Naive thymus-derived CD4-positive, alpha-beta T cell (primary cell): ENCODE results near the gene COL2A1. TPM values are rescaled to one million over a fixed set of nuclear protein-coding genes. Genes with fewer than 3 reads are reported as not detected.
A peak's percentile ranks its signal among the peaks of the same experiment; 100 is the strongest.

Source experiments
- ATAC-seq: fragments of 150-1000 bp; cut with Tn5 transposase; 2 replicates; pipeline ENCODE4 v1.10.0; 2021; ENCODE audit warnings: mild to moderate bottlenecking, moderate library complexity
- CTCF ChIA-PET: fragments of 350-600 bp; sonication (Branson Sonifier 250); formaldehyde crosslinking; loops from one replicate; lab custom pipeline; 2021; ENCODE audit warnings: antibody characterized with exemption; lab: Charles Lee
- POLR2A ChIA-PET: fragments of 350-600 bp; sonication (Branson Sonifier 250); formaldehyde crosslinking; loops from one replicate; lab custom pipeline; 2021; ENCODE audit warnings: antibody characterized with exemption, inconsistent platforms; lab: Charles Lee
- DNase-seq, 9 donors: peaks; one replicate each; pipeline versions ENCODE4 v3.0.0 to v3.0.0-alpha.2; 2020 to 2022; ENCODE audit warnings: mixed read lengths in 1 of 9
- H3K27ac ChIP-seq: one replicate; pipeline ENCODE4 v1.7.0; 2013; ENCODE audit warnings: mild to moderate bottlenecking, low read depth, low read length, moderate library complexity
- H3K27me3 ChIP-seq, 2 donors: one replicate each; pipeline ENCODE4 v1.7.0; 2013; ENCODE audit warnings: low read length in 2 of 2, mild to moderate bottlenecking in 2 of 2, moderate library complexity in 2 of 2; ENCODE audit not compliant: control insufficient read depth in 2 of 2, insufficient read depth in 2 of 2
- H3K36me3 ChIP-seq, 3 experiments: 1 replicate in 2 of 3; 2 replicates in 1 of 3; pipeline ENCODE4 v1.7.0; 2013; ENCODE audit warnings: low read length in 3 of 3, mild to moderate bottlenecking in 3 of 3, moderate library complexity in 1 of 3; ENCODE audit not compliant: insufficient read depth in 3 of 3, control insufficient read depth in 2 of 3
- H3K4me1 ChIP-seq, 2 donors: one replicate each; pipeline ENCODE4 v1.7.0; 2013; ENCODE audit warnings: low read length in 2 of 2, mild to moderate bottlenecking in 2 of 2, moderate library complexity in 1 of 2; ENCODE audit not compliant: control insufficient read depth in 2 of 2, insufficient read depth in 2 of 2
- H3K4me3 ChIP-seq: 2 replicates; pipeline ENCODE4 v1.7.0; 2013; ENCODE audit warnings: mild to moderate bottlenecking, low read length
- H3K9me3 ChIP-seq, 3 experiments: 1 replicate in 2 of 3; 2 replicates in 1 of 3; pipeline ENCODE4 v1.7.0; 2013; ENCODE audit warnings: low read length in 3 of 3; ENCODE audit not compliant: control insufficient read depth in 2 of 3
- H3K27ac Mint-ChIP-seq, 9 donors: one replicate each; pipeline ENCODE4 v1.8.0; 2020 to 2022; ENCODE audit warnings: mixed read lengths in 9 of 9, mild to moderate bottlenecking in 8 of 9, moderate library complexity in 5 of 9, inconsistent platforms in 2 of 9
- H3K27me3 Mint-ChIP-seq, 5 donors: one replicate each; pipeline ENCODE4 v1.8.0; 2021 to 2022; ENCODE audit warnings: mixed read lengths in 5 of 5, mild to moderate bottlenecking in 1 of 5
- H3K36me3 Mint-ChIP-seq, 5 donors: one replicate each; pipeline ENCODE4 v1.8.0; 2020 to 2022; ENCODE audit warnings: mixed read lengths in 5 of 5, mild to moderate bottlenecking in 3 of 5, inconsistent platforms in 1 of 5
- H3K4me1 Mint-ChIP-seq, 7 donors: one replicate each; pipeline ENCODE4 v1.8.0; 2020 to 2022; ENCODE audit warnings: mixed read lengths in 7 of 7, mild to moderate bottlenecking in 3 of 7, inconsistent platforms in 1 of 7
- H3K4me3 Mint-ChIP-seq, 10 donors: one replicate each; pipeline ENCODE4 v1.8.0; 2020 to 2022; ENCODE audit warnings: mild to moderate bottlenecking in 10 of 10, mixed read lengths in 10 of 10, moderate library complexity in 6 of 10, inconsistent platforms in 2 of 10
- H3K9me3 Mint-ChIP-seq, 11 donors: one replicate each; pipeline ENCODE4 v1.8.0; 2020 to 2022; ENCODE audit warnings: mixed read lengths in 11 of 11, mild to moderate bottlenecking in 4 of 11, inconsistent platforms in 1 of 11, moderate library complexity in 1 of 11
- intact Hi-C, 2 donors: fragments of 100-400 bp; cut with micrococcal nuclease; formaldehyde crosslinking; loops; one replicate each; pipeline ENCODE4 v1.15.1; 2023
- polyA plus RNA-seq, 2 donors: library from polyadenylated mRNA; unstranded; fragments of 300-500 nt; fragmentation: Illumina TruSeq; gene quantifications; one replicate each; pipeline ENCODE4 v1.2.3, GENCODE V29; 2021
- total RNA-seq, 6 experiments: library from RNA in 5 of 6; stranded (reverse) in 5 of 6; gene quantifications; 1 replicate in 5 of 6; 2 replicates in 1 of 6; pipeline ENCODE4 v1.2.3 and lab custom pipeline; 2021 to 2026

COL2A1 gene
- total and polyA plus RNA-seq, 7 experiments from 2014 or later = not detected

DNA sequence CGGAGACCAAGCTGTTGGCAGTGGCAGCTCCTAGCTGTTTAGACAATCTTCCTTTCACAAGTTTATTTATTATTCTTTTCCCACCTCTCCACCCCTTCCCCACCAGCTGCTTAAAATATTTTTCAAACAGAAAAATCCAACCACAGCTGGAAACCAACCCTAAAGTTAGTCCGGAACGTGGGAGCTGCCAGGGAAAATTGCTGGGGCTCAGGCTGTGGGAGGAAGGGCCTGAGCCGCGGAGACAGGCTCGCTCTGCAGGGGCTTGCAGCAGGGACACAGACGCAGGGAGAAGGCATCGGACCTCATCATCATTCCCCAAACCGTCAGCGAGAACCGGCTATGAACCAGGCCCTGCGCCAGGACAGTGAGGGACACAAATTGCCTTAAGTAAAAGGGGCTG lies 56.9 kb downstream of the COL2A1 start:
- POLR2A ChIA-PET = no interaction called here

DNA sequence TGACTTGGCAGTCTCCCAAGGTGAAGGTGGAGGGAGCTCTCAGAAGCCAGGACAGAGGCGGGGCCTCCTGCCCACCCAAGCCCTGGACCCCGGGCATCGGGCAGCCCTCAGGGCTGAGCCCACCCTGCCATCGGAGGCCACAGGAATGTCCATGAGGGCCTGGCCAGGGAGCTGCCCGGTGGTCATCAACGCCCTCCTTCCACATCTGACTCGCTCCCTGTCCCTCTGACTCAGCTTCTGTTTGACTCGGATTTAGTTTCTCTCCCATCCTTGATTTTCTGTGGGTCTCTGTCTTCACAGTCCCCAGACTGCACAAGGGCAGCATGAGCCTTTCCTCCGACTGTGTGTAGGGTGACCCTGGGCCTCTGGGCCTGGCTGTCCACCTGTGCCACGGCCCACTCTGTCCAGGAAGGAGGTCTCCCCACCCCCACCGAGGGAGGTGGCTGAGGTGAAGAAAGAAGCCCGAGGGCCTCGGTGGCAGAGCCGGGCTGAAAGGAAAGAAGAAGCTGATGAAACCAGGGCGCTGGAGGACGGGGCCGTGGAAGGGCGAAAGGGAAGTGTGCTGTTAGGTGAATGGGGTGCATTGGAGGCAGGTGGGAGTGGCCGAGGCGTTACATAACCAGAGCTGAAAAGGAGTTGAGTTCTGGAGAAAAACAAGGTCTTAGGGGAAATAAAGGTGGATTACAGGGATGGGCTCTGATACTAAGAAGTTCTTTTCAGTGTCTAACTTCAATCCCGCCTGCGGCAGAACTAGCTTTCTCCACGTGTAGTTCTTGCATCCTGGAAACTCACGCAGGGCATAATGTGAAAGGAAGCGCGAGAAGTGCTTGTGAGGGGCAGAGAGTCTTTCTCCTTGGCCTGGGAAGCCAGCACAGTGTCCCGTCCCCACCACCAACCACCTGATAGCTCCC lies 57.6 kb downstream of the COL2A1 start:
- Histone ChIP-seq H3K4me1 (no peaks in the 10 kb centered on the region), H3K27ac (no peak overlapping the region), H3K4me3 (no peak overlapping the region), H3K36me3 (no peaks in the 10 kb centered on the region), H3K27me3 (no peaks in the 10 kb centered on the region), H3K9me3 (no peaks in the 10 kb centered on the region)
- Mint-ChIP-seq H3K4me3 (no peak overlapping the region), H3K27me3 (peaks cover 0 to 16% (median 12%) of the 10 kb centered on the region in 5 donors), H3K9me3 (no peaks in the 10 kb centered on the region), H3K4me1 (peaks cover 0 to 12% (median under 1%) of the 10 kb centered on the region in 7 donors), H3K27ac (peak overlapping the region in 1 of 9 donors; percentile 46), H3K36me3 (no peaks in the 10 kb centered on the region)
- intact Hi-C loops = loop anchor here in 1 of 2 donors (5.0 kb wide), 2 partner anchors 89 to 221 kb away; no protein-coding TSS in a partner anchor
- DNase-seq (no peak), ATAC-seq (peak; percentile 21)
- ChIA-PET POLR2A (no interaction called here), CTCF (interaction anchor here (0.6 to 1.3 kb wide), 5 partner anchors 11 to 202 kb away, joined by 3 to 4 read pairs (median 3); no protein-coding TSS in a partner anchor)

More for the DNA sequence above, 56.9 kb downstream of the COL2A1 start:
- no peak overlapping the region for H3K4me3 Mint-ChIP-seq
- intact Hi-C loops = loop anchor here in 1 of 2 donors (5.0 kb wide), 2 partner anchors 90 to 220 kb away; no protein-coding TSS in a partner anchor
- CTCF ChIA-PET = interaction anchor here (0.7 to 1.3 kb wide), 5 partner anchors 10 to 219 kb away, joined by 3 to 4 read pairs (median 3); no protein-coding TSS in a partner anchor
- H3K27me3 ChIP-seq = no peaks in the 10 kb centered on the region
- no peaks in the 10 kb centered on the region for H3K36me3 Mint-ChIP-seq
- no peaks in the 10 kb centered on the region for H3K4me1 ChIP-seq
- H3K9me3 ChIP-seq = no peaks in the 10 kb centered on the region
- no peak overlapping the region for H3K27ac ChIP-seq
- no peaks in the 10 kb centered on the region for H3K9me3 Mint-ChIP-seq
- DNase-seq (no peak), ATAC-seq (no peak)
- H3K4me1 Mint-ChIP-seq = peaks cover 0 to 12% (median 0%) of the 10 kb centered on the region in 7 donors
- H3K27me3 Mint-ChIP-seq = peaks cover 0 to 15% (median 12%) of the 10 kb centered on the region in 5 donors
- H3K4me3 ChIP-seq = no peak overlapping the region
- no peak overlapping the region for H3K27ac Mint-ChIP-seq
- no peaks in the 10 kb centered on the region for H3K36me3 ChIP-seq

DNA sequence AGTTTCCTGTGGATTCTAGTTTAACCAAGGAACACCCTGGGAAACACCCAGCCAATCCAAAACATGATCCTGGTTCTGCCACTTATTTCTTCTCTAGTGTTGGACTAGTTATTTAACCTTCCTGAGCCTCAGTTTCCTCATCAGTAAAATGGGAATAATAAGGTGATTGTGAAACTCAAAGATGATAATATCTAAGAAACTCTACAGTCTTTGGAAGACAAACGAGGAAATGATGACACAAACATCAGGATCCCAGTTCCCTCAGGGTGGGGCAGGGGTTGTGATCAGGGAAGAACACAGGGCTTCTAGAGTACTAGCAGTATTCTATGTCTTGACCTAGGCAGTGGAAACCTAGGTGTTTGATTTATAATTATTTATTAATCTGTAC lies 58.9 kb downstream of the COL2A1 start:
- CTCF ChIA-PET = no interaction called here
- ATAC-seq = no peak
- Mint-ChIP-seq H3K27ac (no peak overlapping the region), H3K36me3 (no peaks in the 10 kb centered on the region), H3K4me1 (peaks cover 0 to 17% (median 7%) of the 10 kb centered on the region in 7 donors), H3K9me3 (no peaks in the 10 kb centered on the region), H3K27me3 (peaks cover 5 to 25% (median 21%) of the 10 kb centered on the region in 5 donors), H3K4me3 (no peak overlapping the region)
- no peak overlapping the region for H3K27ac ChIP-seq
- POLR2A ChIA-PET = no interaction called here
- H3K4me1 ChIP-seq = no peaks in the 10 kb centered on the region
- H3K27me3 ChIP-seq = no peaks in the 10 kb centered on the region
- no peak overlapping the region for H3K4me3 ChIP-seq
- H3K36me3 ChIP-seq = no peaks in the 10 kb centered on the region
- intact Hi-C loops = loop anchor here in 1 of 2 donors (5.0 kb wide), 2 partner anchors 88 to 222 kb away; no protein-coding TSS in a partner anchor
- no peak for DNase-seq
- H3K9me3 ChIP-seq = no peaks in the 10 kb centered on the region

DNA sequence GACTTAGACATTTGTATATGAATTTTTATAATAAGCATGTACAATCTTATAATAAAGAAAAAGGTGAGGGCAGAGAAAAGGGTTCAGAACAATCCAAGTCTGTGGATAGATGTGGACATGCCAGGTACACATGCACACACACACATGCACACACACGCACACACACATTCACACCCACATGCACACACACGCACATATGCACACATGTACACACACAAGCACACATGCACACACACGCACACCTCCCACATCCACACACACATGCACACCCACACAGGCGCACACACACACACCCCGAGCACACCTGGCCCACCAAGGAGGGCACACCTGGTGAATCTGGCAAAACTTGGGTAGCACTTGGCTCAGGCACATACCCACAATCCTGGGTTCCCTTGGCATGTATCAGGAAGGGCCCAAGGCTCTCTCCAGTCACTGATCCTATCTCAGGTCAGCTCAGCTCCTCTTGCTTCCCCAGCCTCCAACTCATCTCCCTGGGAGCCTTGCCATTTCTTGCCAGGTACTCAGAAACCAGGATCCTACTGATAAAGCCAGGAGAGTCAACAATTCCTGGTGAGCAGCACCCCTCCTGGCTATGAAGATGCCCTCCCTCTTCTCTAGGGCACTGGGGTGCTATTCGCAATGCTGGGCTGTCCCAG lies 59.5 kb downstream of the COL2A1 start:
- intact Hi-C loops = loop anchor here in 1 of 2 donors (5.0 kb wide), 3 partner anchors 88 to 672 kb away; no protein-coding TSS in a partner anchor
- Mint-ChIP-seq H3K9me3 (no peaks in the 10 kb centered on the region), H3K27me3 (peaks cover 5 to 26% (median 23%) of the 10 kb centered on the region in 5 donors), H3K36me3 (no peaks in the 10 kb centered on the region), H3K4me3 (no peak overlapping the region), H3K4me1 (peaks cover 0 to 17% (median 7%) of the 10 kb centered on the region in 7 donors), H3K27ac (peak overlapping the region in 1 of 9 donors; percentile 3)
- Histone ChIP-seq H3K27ac (no peak overlapping the region), H3K9me3 (no peaks in the 10 kb centered on the region), H3K4me1 (no peaks in the 10 kb centered on the region), H3K4me3 (no peak overlapping the region), H3K36me3 (no peaks in the 10 kb centered on the region), H3K27me3 (no peaks in the 10 kb centered on the region)
- ChIA-PET POLR2A (no interaction called here), CTCF (no interaction called here)
- ATAC-seq (no peak), DNase-seq (no peak)

DNA sequence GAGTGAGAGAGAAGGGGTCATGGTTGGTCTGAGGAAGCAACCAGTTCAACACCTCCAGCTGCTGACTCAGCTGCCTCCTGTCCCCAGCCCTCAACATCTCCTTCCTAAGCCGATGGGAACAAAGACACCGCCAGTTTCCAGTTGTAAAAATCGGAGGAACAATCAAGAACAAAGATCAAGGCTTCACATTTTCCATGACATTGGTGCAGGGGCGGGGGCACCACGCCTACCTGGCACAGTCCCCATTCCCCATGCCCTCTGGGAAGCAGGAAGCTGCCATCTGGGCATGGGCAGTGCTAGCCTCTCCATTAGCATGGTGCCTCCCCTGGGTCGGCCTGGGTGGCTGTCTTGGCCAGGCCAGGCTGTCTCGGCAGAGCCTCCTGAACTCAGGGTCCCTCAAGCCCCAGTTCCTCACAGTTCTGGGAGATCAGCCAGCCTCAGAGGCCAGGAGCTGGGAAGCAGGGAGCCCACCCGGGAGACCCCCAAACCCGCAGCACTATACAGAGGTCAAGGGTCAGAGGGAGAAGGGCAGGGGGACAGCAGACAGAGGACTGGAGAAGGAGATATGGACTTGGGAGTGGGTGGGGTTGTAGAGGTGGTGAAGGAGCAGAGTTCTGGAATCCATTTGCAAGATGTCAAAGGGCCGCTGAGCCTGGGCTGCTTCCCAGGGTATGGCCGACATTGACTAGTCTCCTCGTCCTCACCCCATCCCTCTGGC lies 60.5 kb downstream of the COL2A1 start:
- ChIA-PET CTCF (interaction anchor here (0.6 kb wide), 1 partner anchor 1152 kb away, joined by 3 read pairs; no protein-coding TSS in a partner anchor), POLR2A (no interaction called here)
- no peaks in the 10 kb centered on the region for H3K9me3 Mint-ChIP-seq
- H3K4me3 Mint-ChIP-seq = no peak overlapping the region
- Histone ChIP-seq H3K27ac (no peak overlapping the region), H3K36me3 (no peaks in the 10 kb centered on the region), H3K4me1 (no peaks in the 10 kb centered on the region), H3K27me3 (no peaks in the 10 kb centered on the region), H3K4me3 (no peak overlapping the region), H3K9me3 (no peaks in the 10 kb centered on the region)
- ATAC-seq (no peak), DNase-seq (no peak)
- peaks cover 5 to 26% (median 25%) of the 10 kb centered on the region in 5 donors for H3K27me3 Mint-ChIP-seq
- H3K36me3 Mint-ChIP-seq = no peaks in the 10 kb centered on the region
- intact Hi-C loops = loop anchor here in 1 of 2 donors (5.0 kb wide), 1 partner anchor 674 kb away; no protein-coding TSS in a partner anchor
- H3K27ac Mint-ChIP-seq = peak overlapping the region in 1 of 9 donors; percentile 19
- H3K4me1 Mint-ChIP-seq = peaks cover 0 to 12% (median 7%) of the 10 kb centered on the region in 7 donors
